HEK293 (cell line): ENCODE data around the gene INSYN2B.
"Not testable (repeated sequence)": the region's sequence is repeated elsewhere in the genome, so short reads cannot be mapped to it uniquely, and the experiment has no call there.

Experiments used
- CTCF ChIA-PET: fragments of 350-600 bp; formaldehyde crosslinking; extraction: SDS; loops from one replicate; lab custom pipeline; 2021; ENCODE audit warnings: antibody characterized with exemption; lab: Yijun Ruan, JAX
- POLR2A ChIA-PET: fragments of 300-600 bp; formaldehyde crosslinking; extraction: SDS; loops from one replicate; lab custom pipeline; 2020; ENCODE audit warnings: antibody characterized with exemption, inconsistent platforms; lab: Yijun Ruan, JAX
- H3K27ac ChIP-seq: fragments of 200-500 bp; sonication (Bioruptor generic); 2 replicates; pipeline ENCODE4 v1.5.1; 2014; ENCODE audit warnings: low read depth, low read length, control low read depth, inconsistent platforms; ENCODE audit errors: extremely low read depth
- H3K36me3 ChIP-seq, 2 experiments: fragments of 200-500 bp in 1 of 2; sonication (Bioruptor generic) in 1 of 2; 1 replicate in 1 of 2; 2 replicates in 1 of 2; pipeline ENCODE4 v1.5.1; 2014 to 2017; ENCODE audit warnings: inconsistent platforms in 2 of 2, low read length in 2 of 2; ENCODE audit not compliant: control insufficient read depth in 2 of 2, insufficient read depth in 1 of 2
- H3K4me1 ChIP-seq: fragments of 200-500 bp; sonication (Bioruptor generic); 2 replicates; pipeline ENCODE4 v1.5.1; 2014; ENCODE audit warnings: mild to moderate bottlenecking, low read length, inconsistent platforms; ENCODE audit not compliant: control insufficient read depth, insufficient read depth
- H3K4me3 ChIP-seq: 2 replicates; pipeline ENCODE4 v1.5.1; 2011; ENCODE audit warnings: low read depth, mild to moderate bottlenecking, control low read depth, low read length, moderate library complexity
- H3K9me3 ChIP-seq: fragments of 200-500 bp; sonication (Bioruptor generic); 2 replicates; pipeline ENCODE4 v1.5.1; 2014; ENCODE audit warnings: low read depth, low read length, inconsistent platforms; ENCODE audit not compliant: control insufficient read depth, insufficient read depth
- BCL11B ChIP-seq: fragments of 450-650 bp; formaldehyde crosslinking; IDR thresholded peaks from 2 replicates; pipeline ENCODE4 v1.5.1; 2016; ENCODE audit warnings: low read depth, missing biosample characterization, missing genetic modification characterization
- GLI2 ChIP-seq: fragments of 450-650 bp; formaldehyde crosslinking; IDR thresholded peaks from 2 replicates; pipeline ENCODE4; 2017; ENCODE audit warnings: missing biosample characterization, missing genetic modification characterization, low read depth, borderline replicate concordance
- SALL2 ChIP-seq: fragments of 450-650 bp; formaldehyde crosslinking; IDR thresholded peaks from 2 replicates; pipeline ENCODE4 v1.5.0; 2017; ENCODE audit warnings: missing biosample characterization, mild to moderate bottlenecking, missing genetic modification characterization, borderline replicate concordance
- TRIM28 ChIP-seq: IDR thresholded peaks from 2 replicates; pipeline ENCODE4 v1.6.1; 2011; ENCODE audit warnings: low read length, control low read depth, borderline replicate concordance
- ZBTB21 ChIP-seq: fragments of 450-650 bp; formaldehyde crosslinking; IDR thresholded peaks from 2 replicates; pipeline ENCODE4 v1.5.1; 2017; ENCODE audit warnings: missing biosample characterization, missing genetic modification characterization
- ZBTB7A ChIP-seq: fragments of 450-650 bp; formaldehyde crosslinking; IDR thresholded peaks from 2 replicates; pipeline ENCODE4 v1.5.1; 2016; ENCODE audit warnings: low read depth, missing biosample characterization, missing genetic modification characterization
- ZFP69B ChIP-seq: fragments of 450-650 bp; formaldehyde crosslinking; IDR thresholded peaks from 2 replicates; pipeline ENCODE4 v1.5.1; 2016; ENCODE audit warnings: missing biosample characterization, missing genetic modification characterization
- ZIC2 ChIP-seq: fragments of 450-650 bp; formaldehyde crosslinking; IDR thresholded peaks from 2 replicates; pipeline ENCODE4 v1.5.1; 2016; ENCODE audit warnings: missing biosample characterization, missing genetic modification characterization
- ZNF121 ChIP-seq: fragments of 450-650 bp; formaldehyde crosslinking; IDR thresholded peaks from 2 replicates; pipeline ENCODE4 v1.5.1; 2016; ENCODE audit warnings: missing biosample characterization, missing genetic modification characterization
- ZNF223 ChIP-seq: fragments of 450-650 bp; formaldehyde crosslinking; IDR thresholded peaks from 2 replicates; pipeline ENCODE4 v1.5.1; 2016; ENCODE audit warnings: missing biosample characterization, missing genetic modification characterization
- ZNF292 ChIP-seq: fragments of 450-650 bp; formaldehyde crosslinking; IDR thresholded peaks from 2 replicates; pipeline ENCODE4 v1.5.1; 2016; ENCODE audit warnings: low read depth, missing biosample characterization, missing genetic modification characterization, borderline replicate concordance
- ZNF394 ChIP-seq: fragments of 450-650 bp; formaldehyde crosslinking; IDR thresholded peaks from 2 replicates; pipeline ENCODE4 v1.5.1; 2016; ENCODE audit warnings: missing biosample characterization, missing genetic modification characterization, mild to moderate bottlenecking, moderate library complexity, borderline replicate concordance
- ZNF416 ChIP-seq: fragments of 450-650 bp; formaldehyde crosslinking; IDR thresholded peaks from 2 replicates; pipeline ENCODE4 v1.5.1; 2016; ENCODE audit warnings: missing biosample characterization, missing genetic modification characterization
- ZNF514 ChIP-seq: fragments of 450-650 bp; formaldehyde crosslinking; IDR thresholded peaks from 2 replicates; pipeline ENCODE4 v1.5.1; 2016; ENCODE audit warnings: missing biosample characterization, missing genetic modification characterization
- ZNF530 ChIP-seq: fragments of 450-650 bp; formaldehyde crosslinking; IDR thresholded peaks from 2 replicates; pipeline ENCODE4 v1.5.1; 2016; ENCODE audit warnings: low read depth, missing biosample characterization, missing genetic modification characterization
- ZNF626 ChIP-seq: fragments of 450-650 bp; sonication (Bioruptor Pico); formaldehyde crosslinking; IDR thresholded peaks from 2 replicates; pipeline ENCODE4 v1.5.1; 2018; ENCODE audit warnings: missing biosample characterization, missing genetic modification characterization, inconsistent platforms
- ZNF660 ChIP-seq: fragments of 450-650 bp; IDR thresholded peaks from 2 replicates; pipeline ENCODE4 v1.5.1; 2018; ENCODE audit warnings: missing biosample characterization, mild to moderate bottlenecking, missing genetic modification characterization
- ZNF837 ChIP-seq: fragments of 450-650 bp; formaldehyde crosslinking; IDR thresholded peaks from 2 replicates; pipeline ENCODE4 v1.5.1; 2016; ENCODE audit warnings: missing biosample characterization, missing genetic modification characterization
- TF ChIP-seq, protein P1 (sequence below): fragments of 450-650 bp; formaldehyde crosslinking; IDR thresholded peaks from 2 replicates; pipeline ENCODE4 v1.5.1; 2016; ENCODE audit warnings: missing biosample characterization, missing genetic modification characterization
- TF ChIP-seq, protein P2 (sequence below): fragments of 450-650 bp; formaldehyde crosslinking; IDR thresholded peaks from 2 replicates; pipeline ENCODE4 v1.5.1; 2016; ENCODE audit warnings: missing biosample characterization, missing genetic modification characterization, low read depth
- TF ChIP-seq, protein P3 (sequence below): fragments of 450-650 bp; formaldehyde crosslinking; IDR thresholded peaks from 2 replicates; pipeline ENCODE4; 2016; ENCODE audit warnings: missing biosample characterization, missing genetic modification characterization
- TF ChIP-seq, protein P4 (sequence below): fragments of 450-650 bp; formaldehyde crosslinking; IDR thresholded peaks from 2 replicates; pipeline ENCODE4 v1.5.1; 2017; ENCODE audit warnings: missing biosample characterization, missing genetic modification characterization

The INSYN2B gene

DNA sequence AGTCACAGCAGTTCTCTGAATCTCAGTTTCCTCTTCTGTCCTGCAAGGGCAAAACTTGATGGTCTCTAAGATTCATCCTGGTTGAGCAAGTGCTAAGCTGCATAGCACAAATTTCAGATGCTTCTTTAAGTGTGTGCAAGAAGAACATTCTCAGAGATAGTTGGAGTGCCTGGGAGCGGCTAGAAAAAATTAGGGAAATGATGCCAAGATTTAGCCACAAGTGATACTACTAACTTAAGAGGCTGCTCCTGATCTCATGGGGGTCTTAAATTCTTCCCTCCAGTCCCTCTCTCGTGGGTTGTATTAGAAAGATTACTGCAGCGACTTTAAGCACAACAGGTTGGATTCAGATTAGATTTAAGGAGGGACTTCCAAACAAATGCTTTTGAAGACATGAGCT, 24.2 kb downstream of the INSYN2B start:
- POLR2A ChIA-PET, result no interaction called here
- no peak for TF ChIP-seq ZNF530
- no peak for TF ChIP-seq ZNF223 (tag by site-specific recombination)
- TF ChIP-seq, protein P1, sequence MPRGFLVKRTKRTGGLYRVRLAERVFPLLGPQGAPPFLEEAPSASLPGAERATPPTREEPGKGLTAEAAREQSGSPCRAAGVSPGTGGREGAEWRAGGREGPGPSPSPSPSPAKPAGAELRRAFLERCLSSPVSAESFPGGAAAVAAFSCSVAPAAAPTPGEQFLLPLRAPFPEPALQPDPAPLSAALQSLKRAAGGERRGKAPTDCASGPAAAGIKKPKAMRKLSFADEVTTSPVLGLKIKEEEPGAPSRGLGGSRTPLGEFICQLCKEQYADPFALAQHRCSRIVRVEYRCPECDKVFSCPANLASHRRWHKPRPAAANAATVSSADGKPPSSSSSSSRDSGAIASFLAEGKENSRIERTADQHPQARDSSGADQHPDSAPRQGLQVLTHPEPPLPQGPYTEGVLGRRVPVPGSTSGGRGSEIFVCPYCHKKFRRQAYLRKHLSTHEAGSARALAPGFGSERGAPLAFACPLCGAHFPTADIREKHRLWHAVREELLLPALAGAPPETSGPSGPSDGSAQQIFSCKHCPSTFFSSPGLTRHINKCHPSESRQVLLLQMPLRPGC (tag by site-specific recombination), result no peak
- TF ChIP-seq, protein P2, sequence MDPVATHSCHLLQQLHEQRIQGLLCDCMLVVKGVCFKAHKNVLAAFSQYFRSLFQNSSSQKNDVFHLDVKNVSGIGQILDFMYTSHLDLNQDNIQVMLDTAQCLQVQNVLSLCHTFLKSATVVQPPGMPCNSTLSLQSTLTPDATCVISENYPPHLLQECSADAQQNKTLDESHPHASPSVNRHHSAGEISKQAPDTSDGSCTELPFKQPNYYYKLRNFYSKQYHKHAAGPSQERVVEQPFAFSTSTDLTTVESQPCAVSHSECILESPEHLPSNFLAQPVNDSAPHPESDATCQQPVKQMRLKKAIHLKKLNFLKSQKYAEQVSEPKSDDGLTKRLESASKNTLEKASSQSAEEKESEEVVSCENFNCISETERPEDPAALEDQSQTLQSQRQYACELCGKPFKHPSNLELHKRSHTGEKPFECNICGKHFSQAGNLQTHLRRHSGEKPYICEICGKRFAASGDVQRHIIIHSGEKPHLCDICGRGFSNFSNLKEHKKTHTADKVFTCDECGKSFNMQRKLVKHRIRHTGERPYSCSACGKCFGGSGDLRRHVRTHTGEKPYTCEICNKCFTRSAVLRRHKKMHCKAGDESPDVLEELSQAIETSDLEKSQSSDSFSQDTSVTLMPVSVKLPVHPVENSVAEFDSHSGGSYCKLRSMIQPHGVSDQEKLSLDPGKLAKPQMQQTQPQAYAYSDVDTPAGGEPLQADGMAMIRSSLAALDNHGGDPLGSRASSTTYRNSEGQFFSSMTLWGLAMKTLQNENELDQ (tag by site-specific recombination), result no peak
- no peak for TF ChIP-seq ZNF837 (tag by site-specific recombination)
- TF ChIP-seq BCL11B (tag by site-specific recombination), result no peak
- TF ChIP-seq, protein P3, sequence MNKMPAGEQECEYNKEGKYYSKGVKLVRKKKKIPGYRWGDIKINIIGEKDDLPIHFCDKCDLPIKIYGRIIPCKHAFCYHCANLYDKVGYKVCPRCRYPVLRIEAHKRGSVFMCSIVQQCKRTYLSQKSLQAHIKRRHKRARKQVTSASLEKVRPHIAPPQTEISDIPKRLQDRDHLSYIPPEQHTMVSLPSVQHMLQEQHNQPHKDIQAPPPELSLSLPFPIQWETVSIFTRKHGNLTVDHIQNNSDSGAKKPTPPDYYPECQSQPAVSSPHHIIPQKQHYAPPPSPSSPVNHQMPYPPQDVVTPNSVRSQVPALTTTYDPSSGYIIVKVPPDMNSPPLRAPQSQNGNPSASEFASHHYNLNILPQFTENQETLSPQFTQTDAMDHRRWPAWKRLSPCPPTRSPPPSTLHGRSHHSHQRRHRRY (tag by site-specific recombination), result no peak
- TF ChIP-seq ZNF121 (tag by site-specific recombination), result no peak
- TF ChIP-seq, protein P4, sequence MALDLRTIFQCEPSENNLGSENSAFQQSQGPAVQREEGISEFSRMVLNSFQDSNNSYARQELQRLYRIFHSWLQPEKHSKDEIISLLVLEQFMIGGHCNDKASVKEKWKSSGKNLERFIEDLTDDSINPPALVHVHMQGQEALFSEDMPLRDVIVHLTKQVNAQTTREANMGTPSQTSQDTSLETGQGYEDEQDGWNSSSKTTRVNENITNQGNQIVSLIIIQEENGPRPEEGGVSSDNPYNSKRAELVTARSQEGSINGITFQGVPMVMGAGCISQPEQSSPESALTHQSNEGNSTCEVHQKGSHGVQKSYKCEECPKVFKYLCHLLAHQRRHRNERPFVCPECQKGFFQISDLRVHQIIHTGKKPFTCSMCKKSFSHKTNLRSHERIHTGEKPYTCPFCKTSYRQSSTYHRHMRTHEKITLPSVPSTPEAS (tag by site-specific recombination), result no peak
- TF ChIP-seq ZNF514, result no peak
- no peak for TF ChIP-seq TRIM28
- TF ChIP-seq ZBTB7A (tag by site-specific recombination), result no peak
- Histone ChIP-seq H3K27ac (no peak overlapping the region), H3K4me3 (no peak overlapping the region), H3K4me1 (no peaks in the 10 kb centered on the region), H3K36me3 (no peaks in the 10 kb centered on the region), H3K9me3 (no peaks in the 10 kb centered on the region)
- CTCF ChIA-PET, result no interaction called here

- no peaks in the 10 kb centered on the region for H3K9me3 ChIP-seq
- no peak overlapping the region for H3K27ac ChIP-seq
- H3K36me3 ChIP-seq, result no peaks in the 10 kb centered on the region
- no peaks in the 10 kb centered on the region for H3K4me1 ChIP-seq
- CTCF ChIA-PET, result interaction anchor here (0.6 to 1.0 kb wide), 2 partner anchors 26 to 117 kb away, joined by 3 read pairs; no protein-coding TSS in a partner anchor
- POLR2A ChIA-PET, result no interaction called here
- no peak overlapping the region for H3K4me3 ChIP-seq
- no peak for TF ChIP-seq ZNF626 (tag by site-specific recombination)
- no peak for TF ChIP-seq SALL2 (tag by site-specific recombination)
- no peak for TF ChIP-seq ZNF394 (tag by site-specific recombination)
- TF ChIP-seq ZBTB21 (tag by site-specific recombination), result no peak
- TF ChIP-seq ZNF660 (tag by site-specific recombination), result no peak
- TF ChIP-seq ZIC2 (tag by site-specific recombination), result no peak
- no peak for TF ChIP-seq ZNF292 (tag by site-specific recombination)
- no peak for TF ChIP-seq TRIM28
- TF ChIP-seq ZNF416, result no peak
- no peak for TF ChIP-seq GLI2 (tag by site-specific recombination)
- no peak for TF ChIP-seq ZFP69B (tag by site-specific recombination)
- TF ChIP-seq, protein P3 (tag by site-specific recombination), result no peak
Observed at GRCh38 chr5:169954786-169955185, 25.5 kb downstream of the INSYN2B start.

DNA sequence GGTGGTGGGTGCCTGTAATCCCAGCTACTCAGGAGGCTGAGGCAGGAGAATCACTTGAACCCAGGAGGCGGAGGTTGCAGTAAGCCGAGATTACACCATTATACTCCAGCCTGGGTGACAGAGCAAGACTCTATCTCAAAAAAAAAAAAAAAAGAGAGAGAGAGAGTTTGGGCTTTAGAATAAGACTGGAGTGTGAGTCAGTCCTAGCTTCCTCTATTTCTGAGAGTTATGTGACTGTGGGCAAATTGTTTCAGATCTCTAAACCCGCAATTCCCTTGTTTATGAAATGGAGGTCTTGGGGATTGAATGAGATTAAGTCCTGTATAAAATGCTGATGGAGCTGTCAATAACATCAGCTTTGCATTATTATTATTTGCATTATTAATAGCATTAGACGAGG, 27.1 kb downstream of the INSYN2B start:
- POLR2A ChIA-PET, H3K36me3 ChIP-seq, H3K4me1 ChIP-seq, H3K27ac ChIP-seq, H3K4me3 ChIP-seq, H3K9me3 ChIP-seq: not testable (repeated sequence)
- CTCF ChIA-PET, result interaction anchor here (0.5 to 1.0 kb wide), 2 partner anchors 33 to 1006 kb away, joined by 3 read pairs; no protein-coding TSS in a partner anchor
